ENCODE measurements around the gene ADAM8. TPM values are rescaled to one million over a fixed set of nuclear protein-coding genes. Genes with fewer than 3 reads are reported as not detected.

Gene ADAM8
- total RNA-seq, 1 donor from 2014 or later: 20.3 TPM

- no peaks in the 10 kb centered on the region for H3K4me1 ChIP-seq
- ATAC-seq (no peak), DNase-seq (no peak)
- no peak within 1 kb of the TSS for H3K27ac ChIP-seq
- no peaks in the 10 kb centered on the region for H3K36me3 ChIP-seq
- H3K9me3 ChIP-seq: no peaks in the 10 kb centered on the region
- intact Hi-C loops (cut with DNase I): no loop called here
- H3K4me3 ChIP-seq: no peak within 1 kb of the TSS
- H3K27me3 ChIP-seq: peaks cover 62% of the 10 kb centered on the region
- no peak for TF ChIP-seq CTCF (IDR thresholded peaks at IDR 0.05)
Observed at GRCh38 chr10:133230044-133230361, 46.7 kb downstream of the ADAM8 start, which contains the start of gene UTF1. Gene UTF1, plus strand, starts transcription at chr10:133230217. Its CDS starts 72 bp downstream, at chr10:133230289.

- no peak overlapping the region for H3K27ac ChIP-seq
- H3K4me1 ChIP-seq: no peaks in the 10 kb centered on the region
- H3K4me3 ChIP-seq: no peak overlapping the region
- no peak for ATAC-seq
- intact Hi-C loops (cut with DNase I): no loop called here
- no peaks in the 10 kb centered on the region for H3K36me3 ChIP-seq
- no peaks in the 10 kb centered on the region for H3K9me3 ChIP-seq
- peaks cover 62% of the 10 kb centered on the region for H3K27me3 ChIP-seq
- TF ChIP-seq CTCF (IDR thresholded peaks at IDR 0.05): no peak
- DNase-seq: no peak
Observed at GRCh38 chr10:133229265-133230043, 47.2 kb downstream of the ADAM8 start.

- H3K4me3 ChIP-seq: no peak overlapping the region
- no peak for TF ChIP-seq CTCF (IDR thresholded peaks at IDR 0.05)
- H3K36me3 ChIP-seq: no peaks in the 10 kb centered on the region
- DNase-seq: no peak
- intact Hi-C loops (cut with DNase I): no loop called here
- no peaks in the 10 kb centered on the region for H3K9me3 ChIP-seq
- no peak overlapping the region for H3K27ac ChIP-seq
- no peaks in the 10 kb centered on the region for H3K4me1 ChIP-seq
- peaks cover 49% of the 10 kb centered on the region for H3K27me3 ChIP-seq
- ATAC-seq: no peak
Observed at GRCh38 chr10:133227256-133227655, 49.4 kb downstream of the ADAM8 start.

GRCh38 chr10:133226251-133226808 is 50.3 kb downstream of the ADAM8 start:
- Histone ChIP-seq H3K4me3 (no peak overlapping the region), H3K27ac (no peak overlapping the region), H3K4me1 (no peaks in the 10 kb centered on the region), H3K36me3 (no peaks in the 10 kb centered on the region), H3K9me3 (no peaks in the 10 kb centered on the region), H3K27me3 (peaks cover 40% of the 10 kb centered on the region)
- peak; percentile 5 for ATAC-seq
- intact Hi-C loops (cut with DNase I): no loop called here
- DNase-seq: no peak
- no peak for TF ChIP-seq CTCF (IDR thresholded peaks at IDR 0.05)

- intact Hi-C loops (cut with DNase I): no loop called here
- ATAC-seq: no peak
Observed at GRCh38 chr10:133225707-133226191, 50.9 kb downstream of the ADAM8 start.

More at GRCh38 chr10:133225707-133226191, 50.9 kb downstream of the ADAM8 start:
- H3K9me3 ChIP-seq: no peaks in the 10 kb centered on the region
- peaks cover 37% of the 10 kb centered on the region for H3K27me3 ChIP-seq
- no peaks in the 10 kb centered on the region for H3K36me3 ChIP-seq
- H3K27ac ChIP-seq: no peak overlapping the region
- TF ChIP-seq CTCF (IDR thresholded peaks at IDR 0.05): no peak
- DNase-seq: no peak
- no peaks in the 10 kb centered on the region for H3K4me1 ChIP-seq
- no peak overlapping the region for H3K4me3 ChIP-seq
